Fibroblast of mammary gland (primary cell): ENCODE results near the gene TSPAN9.

Experiments used
- DNase-seq: peaks from one replicate; pipeline ENCODE4 v3.0.0-alpha.2; 2010; ENCODE audit warnings: low read depth
- H3K4me3 ChIP-seq: 2 replicates; pipeline ENCODE4 v1.5.1; 2011; ENCODE audit warnings: low read depth, mild to moderate bottlenecking, low read length, moderate library complexity; ENCODE audit not compliant: control insufficient read depth
- CTCF ChIP-seq: conservative IDR thresholded peaks from 2 replicates; pipeline ENCODE4 v1.5.1; 2011; ENCODE audit warnings: low read depth, low read length, inconsistent platforms; ENCODE audit not compliant: control insufficient read depth, insufficient read depth

TSPAN9 gene

GRCh38 chr12:3137814-3138445, 60.8 kb downstream of the TSPAN9 start:
- no peak for DNase-seq

DNA sequence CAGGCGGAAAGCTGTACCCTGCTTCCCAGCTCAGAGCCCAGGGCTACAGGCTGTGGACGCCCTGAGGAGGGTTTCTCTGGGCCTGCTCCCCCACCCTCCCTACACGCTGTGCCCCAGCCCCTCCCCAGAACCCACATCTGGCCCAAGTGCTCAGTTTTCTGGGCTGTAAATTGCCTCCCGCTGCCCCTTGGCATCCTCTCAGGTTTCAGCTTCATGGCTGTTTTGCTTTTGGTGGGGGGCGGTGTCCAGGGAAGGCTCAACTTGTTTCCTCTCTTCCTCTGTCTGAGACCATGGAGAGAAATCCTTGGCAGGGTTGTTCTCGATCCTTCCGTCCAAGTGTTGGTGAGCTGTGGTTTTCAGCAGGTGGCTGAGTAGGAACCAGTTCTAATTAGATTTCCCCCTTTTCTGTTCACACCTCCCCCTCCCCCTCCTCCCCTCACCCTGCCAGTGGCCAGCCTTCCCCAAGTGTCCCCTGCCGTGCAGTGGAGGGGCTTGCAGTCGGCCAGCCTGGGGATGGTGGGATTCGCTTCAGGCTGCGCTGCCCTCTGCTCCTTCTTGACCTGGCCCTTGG, 61.8 kb downstream of the TSPAN9 start:
- H3K4me3 ChIP-seq, result no peak overlapping the region
- no peak for TF ChIP-seq CTCF
- no peak for DNase-seq

More at GRCh38 chr12:3137814-3138445, 60.8 kb downstream of the TSPAN9 start:
- TF ChIP-seq CTCF, result no peak
- no peak overlapping the region for H3K4me3 ChIP-seq

GRCh38 chr12:3139760-3140159, 62.6 kb downstream of the TSPAN9 start:
- DNase-seq, result no peak
- no peak for TF ChIP-seq CTCF
- no peak overlapping the region for H3K4me3 ChIP-seq

GRCh38 chr12:3140284-3140683, 63.1 kb downstream of the TSPAN9 start:
- no peak overlapping the region for H3K4me3 ChIP-seq
- TF ChIP-seq CTCF, result no peak
- no peak for DNase-seq

DNA sequence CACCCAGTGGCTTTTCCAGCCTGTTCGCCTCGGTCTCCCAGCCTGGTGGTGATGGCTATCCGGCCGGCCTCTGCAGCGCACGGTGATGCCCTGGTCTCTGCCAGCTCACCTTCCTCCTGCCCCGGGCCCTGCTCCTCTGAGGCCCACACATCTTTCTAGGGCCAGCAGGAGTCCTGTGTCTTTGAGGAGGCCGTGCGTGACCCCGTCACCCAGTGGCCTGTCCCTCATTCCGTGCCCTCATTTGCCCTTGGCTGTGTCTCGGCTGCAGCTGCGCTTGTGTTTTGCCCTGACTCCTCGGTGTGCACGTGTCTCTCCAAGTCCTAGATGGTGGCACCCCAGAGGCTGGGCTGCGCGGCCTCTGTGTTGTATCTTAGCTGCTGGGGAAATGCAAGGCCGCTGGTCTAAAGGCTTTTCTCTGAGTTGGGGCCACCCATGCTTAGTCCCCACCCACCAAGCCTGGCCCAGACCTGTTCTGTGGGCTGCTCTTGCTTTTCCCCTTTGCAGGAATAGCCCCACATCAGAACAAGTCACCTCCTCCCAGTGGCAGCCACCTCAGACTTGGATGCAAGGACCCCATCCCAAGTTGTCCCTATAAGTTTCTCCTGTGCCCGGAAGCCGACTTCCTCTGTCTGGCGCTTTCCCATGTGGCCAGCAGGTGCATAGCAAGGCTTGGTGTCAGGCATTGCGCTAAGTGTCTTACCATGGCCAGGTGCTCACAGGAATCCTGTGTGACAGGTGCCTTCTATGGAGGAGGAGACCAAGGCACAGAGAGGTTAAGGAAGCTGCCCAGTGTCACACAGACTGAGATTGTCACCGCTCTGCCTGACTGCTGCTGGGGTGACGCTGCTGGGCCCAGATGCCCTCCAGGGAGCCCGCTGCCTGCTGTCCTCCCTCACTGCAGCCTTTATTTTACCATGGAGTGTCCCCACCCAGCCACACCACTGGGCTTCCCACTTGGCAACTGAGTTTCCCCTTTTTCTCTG, 64.5 kb downstream of the TSPAN9 start:
- no peak overlapping the region for H3K4me3 ChIP-seq
- DNase-seq, result no peak
- TF ChIP-seq CTCF, result no peak

DNA sequence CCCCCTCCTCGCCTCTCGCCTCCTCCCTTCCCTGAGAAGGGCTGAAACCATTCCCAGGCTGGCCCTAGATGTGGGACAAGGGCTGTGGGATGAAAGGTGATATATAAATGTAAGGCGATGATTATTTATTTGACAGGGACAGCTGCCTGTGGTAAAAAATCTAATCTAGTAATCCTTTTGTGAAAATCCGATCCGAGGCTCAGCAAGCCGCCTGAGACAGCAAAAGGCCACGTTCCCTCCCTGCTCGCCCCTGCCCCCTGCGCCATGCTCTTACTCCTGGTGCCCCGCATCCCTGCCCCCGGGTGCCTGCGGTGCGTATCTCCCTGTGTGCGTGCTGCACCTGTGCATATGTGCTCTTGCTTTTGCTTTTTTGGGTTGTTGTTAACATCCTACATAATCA, 65.2 kb downstream of the TSPAN9 start:
- no peak overlapping the region for H3K4me3 ChIP-seq
- no peak for TF ChIP-seq CTCF
- no peak for DNase-seq
